K562 (cell line): Measurements from ENCODE around the gene SDK1.

Experiments
- EZH2 ChIP-seq: IDR thresholded peaks from 2 replicates; pipeline ENCODE4 v1.6.1; 2012; ENCODE audit warnings: low read depth, mild to moderate bottlenecking, inconsistent platforms, low read length, borderline replicate concordance
- TF ChIP-seq, protein P1 (sequence below), 3 experiments: IDR thresholded peaks in 2 of 3; conservative IDR thresholded peaks in 1 of 3; 2 replicates each; pipeline ENCODE4 v1.5.1; 2011 to 2012; ENCODE audit warnings: low read length in 3 of 3, mild to moderate bottlenecking in 3 of 3, control low read depth in 2 of 3, improper control_type of control experiment in 1 of 3, inconsistent platforms in 1 of 3, low read depth in 1 of 3, mixed read lengths in 1 of 3, moderate library complexity in 1 of 3; ENCODE audit not compliant: insufficient read depth in 2 of 3

DNA sequence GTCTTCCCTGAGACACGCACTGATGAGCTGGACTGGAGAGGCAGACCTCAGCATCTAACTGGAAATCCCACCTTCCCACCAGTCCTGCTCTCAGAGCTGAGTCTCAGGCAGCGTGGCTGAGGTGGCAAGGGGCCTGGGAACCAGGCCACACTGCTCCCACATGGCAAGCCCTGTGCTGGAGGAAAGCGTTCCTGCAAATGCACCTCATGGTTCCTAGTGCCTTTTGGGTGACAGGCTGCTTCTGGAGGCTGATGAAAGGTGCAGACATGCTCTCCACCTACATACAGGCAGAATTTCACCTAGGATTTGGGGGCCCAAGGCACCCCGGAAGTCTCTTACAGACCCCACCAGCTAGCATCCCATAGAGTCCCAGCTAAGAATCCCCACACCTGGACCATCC is 948.2 kb downstream of the SDK1 start:
- TF ChIP-seq, protein P1, sequence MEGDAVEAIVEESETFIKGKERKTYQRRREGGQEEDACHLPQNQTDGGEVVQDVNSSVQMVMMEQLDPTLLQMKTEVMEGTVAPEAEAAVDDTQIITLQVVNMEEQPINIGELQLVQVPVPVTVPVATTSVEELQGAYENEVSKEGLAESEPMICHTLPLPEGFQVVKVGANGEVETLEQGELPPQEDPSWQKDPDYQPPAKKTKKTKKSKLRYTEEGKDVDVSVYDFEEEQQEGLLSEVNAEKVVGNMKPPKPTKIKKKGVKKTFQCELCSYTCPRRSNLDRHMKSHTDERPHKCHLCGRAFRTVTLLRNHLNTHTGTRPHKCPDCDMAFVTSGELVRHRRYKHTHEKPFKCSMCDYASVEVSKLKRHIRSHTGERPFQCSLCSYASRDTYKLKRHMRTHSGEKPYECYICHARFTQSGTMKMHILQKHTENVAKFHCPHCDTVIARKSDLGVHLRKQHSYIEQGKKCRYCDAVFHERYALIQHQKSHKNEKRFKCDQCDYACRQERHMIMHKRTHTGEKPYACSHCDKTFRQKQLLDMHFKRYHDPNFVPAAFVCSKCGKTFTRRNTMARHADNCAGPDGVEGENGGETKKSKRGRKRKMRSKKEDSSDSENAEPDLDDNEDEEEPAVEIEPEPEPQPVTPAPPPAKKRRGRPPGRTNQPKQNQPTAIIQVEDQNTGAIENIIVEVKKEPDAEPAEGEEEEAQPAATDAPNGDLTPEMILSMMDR (IDR thresholded peaks at IDR 0.05 in 2 of 3, conservative IDR thresholded peaks at IDR 0.05 in 1 of 3; ENCODE audit: insufficient read depth in 2 of 3, low read depth in 1 of 3, low read length in 3 of 3): no peak
- TF ChIP-seq EZH2: no peak
